GM19452 (cell line): Measurements from ENCODE around the gene WDR26.

Experiments used
- ATAC-seq: cut with Tn5 transposase; IDR thresholded peaks from one replicate; pipeline ENCODE4 v1.9.1; 2021; ENCODE audit not compliant: unreplicated experiment

Gene WDR26

DNA sequence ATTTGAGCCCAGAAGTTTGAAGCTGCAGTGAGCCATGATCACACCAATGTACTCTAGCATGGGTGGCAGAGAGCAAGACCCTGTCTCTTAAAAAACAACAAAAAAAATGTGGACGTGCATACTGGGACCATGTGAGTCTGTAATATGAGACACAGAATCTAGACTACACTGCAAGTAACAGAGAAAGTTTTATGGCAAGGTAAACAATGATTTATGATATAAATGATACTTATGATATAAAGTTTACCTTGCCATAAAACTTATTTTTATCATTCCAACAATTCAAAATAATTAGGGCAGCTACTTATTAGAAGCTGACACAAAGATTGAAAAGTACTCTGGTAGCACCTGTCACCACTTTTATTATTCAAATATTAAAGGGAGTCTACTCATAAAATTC, 34.7 kb downstream of the WDR26 start:
- no peak for ATAC-seq

DNA sequence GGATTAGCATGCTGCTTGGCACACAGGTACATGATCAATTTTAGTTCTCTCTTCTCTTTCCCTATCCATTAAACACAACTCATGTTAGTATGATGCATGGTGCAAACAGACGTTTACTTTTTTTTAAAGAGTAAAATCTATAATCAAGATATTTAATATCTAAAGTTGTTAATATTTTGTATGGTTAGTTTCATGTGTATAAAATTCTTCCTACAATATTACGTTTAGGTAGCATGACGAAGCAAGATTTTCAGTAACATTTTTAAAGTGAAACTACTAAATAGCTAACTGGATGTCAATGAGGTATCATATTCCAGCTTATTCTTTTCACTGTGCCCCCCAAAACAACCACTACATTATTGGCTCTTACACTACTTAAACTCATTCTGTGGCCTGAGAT, 41.3 kb downstream of the WDR26 start:
- no peak for ATAC-seq

DNA sequence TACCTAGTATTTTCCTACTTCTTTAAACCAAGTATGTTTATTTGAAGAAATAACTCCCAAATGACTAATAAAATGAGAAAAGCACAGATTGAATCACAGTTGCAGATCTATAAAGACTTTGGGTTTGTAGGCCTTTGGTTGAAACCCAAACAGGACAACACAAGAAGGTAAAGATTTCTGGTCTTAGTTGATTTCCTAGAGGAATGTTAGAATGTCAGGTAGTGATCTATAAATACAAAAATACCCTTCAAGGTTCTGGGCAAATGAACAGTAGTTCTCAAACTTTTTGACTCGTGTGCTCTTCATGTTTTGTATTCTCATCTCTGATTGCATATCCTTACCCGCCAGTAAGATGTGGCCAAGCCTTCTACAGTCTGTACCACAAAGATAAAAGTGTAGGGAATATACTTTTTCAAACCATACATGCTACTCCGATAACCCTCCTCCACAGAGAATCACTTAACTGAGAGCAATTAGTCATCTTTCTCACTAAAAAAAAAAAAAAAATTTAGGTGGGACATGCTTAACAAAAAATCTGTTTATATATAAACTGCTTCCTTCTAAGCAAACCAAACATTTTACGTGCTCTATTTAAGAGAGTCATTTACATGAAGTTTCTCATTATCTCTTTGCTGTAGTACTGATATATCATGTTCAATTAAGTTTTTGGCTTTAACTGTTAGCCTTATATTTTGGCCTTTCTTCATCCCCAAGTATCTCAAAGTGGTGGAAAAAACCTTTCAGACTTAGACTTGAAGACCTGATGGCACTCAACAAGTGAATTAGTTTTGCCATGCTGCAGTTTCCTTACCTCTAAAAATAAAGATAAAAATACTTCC, 42.0 kb downstream of the WDR26 start:
- no peak for ATAC-seq

DNA sequence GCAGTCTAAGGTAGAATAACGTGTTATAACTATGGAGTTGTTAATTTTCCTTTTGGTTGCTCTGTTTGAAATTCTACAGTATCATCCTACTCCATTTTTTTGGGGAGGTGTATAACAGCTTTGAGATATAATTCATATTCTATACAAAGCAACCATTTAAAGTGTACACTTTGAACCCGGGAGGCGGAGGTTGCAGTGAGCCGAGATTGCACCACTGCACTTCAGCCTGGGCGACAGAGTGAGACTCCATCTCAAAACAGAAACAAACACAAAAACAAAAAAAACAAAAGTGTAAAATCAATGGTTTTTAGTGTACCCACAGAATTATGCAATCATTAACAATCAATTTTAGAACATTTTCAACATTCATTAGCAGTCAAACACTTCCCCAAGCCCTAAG, 44.1 kb downstream of the WDR26 start:
- ATAC-seq = no peak

DNA sequence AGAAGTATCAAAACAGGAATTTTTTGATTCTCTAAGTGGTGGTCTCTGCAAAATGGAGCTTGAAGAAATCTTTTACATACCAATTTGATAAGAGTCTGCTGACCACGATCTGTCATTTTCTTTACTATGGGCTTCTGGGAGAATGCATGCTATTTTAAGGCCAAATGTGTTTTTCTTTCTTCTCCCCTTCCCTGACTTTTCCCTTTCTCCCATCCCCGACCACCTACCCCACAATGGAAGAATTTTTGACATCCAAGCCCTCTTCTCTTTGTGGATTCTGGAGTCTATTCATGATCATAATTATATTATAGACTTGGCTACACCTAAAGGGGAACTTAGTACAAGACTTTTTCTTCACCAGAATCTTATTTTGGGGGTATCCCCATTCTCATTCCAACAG, 46.7 kb downstream of the WDR26 start:
- no peak for ATAC-seq

DNA sequence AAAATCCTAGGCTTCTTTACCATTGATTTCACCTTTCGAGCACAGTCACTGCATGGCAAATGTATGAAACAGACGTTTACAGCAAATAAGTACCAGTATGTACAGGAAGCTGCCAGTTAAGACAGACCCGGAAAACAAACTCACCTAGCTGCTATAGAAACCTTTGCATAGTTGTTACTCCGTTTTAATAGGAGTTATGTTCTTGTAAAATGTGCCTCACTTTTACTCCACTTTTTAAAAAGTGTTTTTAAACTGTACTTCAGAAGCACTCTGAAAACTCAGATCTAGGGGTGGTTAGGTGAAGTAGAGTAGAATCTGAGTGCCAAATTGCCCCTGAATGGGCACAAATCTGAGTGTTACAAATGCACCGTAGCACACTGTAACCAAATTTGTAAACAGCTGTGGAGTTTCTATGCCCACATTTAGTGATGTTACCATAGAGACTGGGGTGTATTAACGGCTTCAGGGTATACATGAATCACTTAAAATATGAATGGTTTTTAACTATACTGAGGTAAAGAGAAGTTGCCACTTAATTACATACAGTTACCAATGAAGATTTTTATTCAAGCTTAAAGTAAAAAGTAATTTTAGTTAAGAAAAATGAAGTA, 47.2 kb downstream of the WDR26 start:
- no peak for ATAC-seq

DNA sequence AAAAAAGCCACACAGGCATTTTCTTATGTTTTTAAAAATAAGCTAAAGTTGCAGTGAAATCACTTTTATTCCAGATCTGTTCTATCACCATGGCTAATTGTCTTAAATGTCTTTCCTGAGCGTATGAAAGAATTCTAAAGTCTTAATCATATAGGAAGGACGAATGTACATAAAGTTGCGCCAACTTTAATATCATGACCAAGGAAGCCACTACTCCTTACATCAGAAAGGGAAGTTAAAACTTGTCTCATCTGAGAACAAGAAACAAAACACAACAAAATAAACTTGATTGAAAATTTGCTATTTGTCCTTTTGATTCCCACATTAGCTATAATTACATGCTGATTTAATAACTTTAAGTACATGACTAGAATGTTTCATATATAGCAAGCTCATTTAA, 51.4 kb downstream of the WDR26 start:
- no peak for ATAC-seq

DNA sequence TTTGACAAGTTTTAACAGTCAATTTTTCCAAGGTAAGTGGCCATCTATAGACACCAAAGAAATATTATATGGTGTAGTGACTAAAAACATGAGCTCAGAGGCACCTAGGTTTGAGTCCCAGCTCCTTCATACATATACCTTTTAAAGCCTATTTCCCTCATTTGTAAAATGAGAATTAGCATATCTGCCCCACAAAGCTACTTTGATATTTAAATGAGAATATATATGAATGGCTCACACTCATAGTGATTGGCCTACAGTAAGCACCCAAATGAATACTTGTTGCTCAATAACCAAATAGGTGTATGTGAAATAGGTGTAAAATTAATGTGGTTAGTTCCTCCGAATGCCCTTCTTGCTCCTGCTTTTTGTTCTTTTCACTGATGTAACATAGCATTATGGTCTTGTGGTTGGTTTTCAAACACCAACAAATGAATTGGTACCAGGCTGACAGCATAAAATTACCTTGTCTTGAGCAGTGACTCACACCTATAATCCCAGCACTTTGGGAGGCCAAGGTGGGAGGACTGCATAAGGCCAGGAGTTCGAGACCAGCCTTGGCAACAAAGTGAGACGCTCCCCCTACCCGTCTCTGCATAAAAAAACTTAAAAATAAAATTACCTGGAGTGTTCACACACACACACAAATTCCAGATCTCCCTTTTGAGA, 52.6 kb downstream of the WDR26 start:
- ATAC-seq = no peak

DNA sequence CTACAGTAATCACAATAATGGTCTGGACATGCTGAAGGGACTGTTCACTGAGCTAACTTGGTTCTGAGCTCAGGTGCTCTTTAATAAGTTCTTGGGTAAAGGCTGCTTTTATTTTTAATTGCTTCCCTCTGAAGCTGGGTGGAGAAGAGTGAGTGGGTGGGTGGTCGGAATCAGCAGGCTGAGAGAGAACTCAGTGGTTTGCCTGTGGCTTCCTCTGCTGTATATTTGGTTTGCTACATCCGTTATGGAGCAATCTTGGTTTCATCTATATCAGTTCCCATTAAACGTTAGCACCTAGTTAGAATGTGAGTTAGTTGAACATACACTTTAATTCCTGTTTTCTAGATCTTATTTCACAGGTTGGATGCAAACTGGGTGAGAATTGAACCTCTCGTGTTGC, 54.6 kb downstream of the WDR26 start:
- peak; percentile 67 for ATAC-seq

DNA sequence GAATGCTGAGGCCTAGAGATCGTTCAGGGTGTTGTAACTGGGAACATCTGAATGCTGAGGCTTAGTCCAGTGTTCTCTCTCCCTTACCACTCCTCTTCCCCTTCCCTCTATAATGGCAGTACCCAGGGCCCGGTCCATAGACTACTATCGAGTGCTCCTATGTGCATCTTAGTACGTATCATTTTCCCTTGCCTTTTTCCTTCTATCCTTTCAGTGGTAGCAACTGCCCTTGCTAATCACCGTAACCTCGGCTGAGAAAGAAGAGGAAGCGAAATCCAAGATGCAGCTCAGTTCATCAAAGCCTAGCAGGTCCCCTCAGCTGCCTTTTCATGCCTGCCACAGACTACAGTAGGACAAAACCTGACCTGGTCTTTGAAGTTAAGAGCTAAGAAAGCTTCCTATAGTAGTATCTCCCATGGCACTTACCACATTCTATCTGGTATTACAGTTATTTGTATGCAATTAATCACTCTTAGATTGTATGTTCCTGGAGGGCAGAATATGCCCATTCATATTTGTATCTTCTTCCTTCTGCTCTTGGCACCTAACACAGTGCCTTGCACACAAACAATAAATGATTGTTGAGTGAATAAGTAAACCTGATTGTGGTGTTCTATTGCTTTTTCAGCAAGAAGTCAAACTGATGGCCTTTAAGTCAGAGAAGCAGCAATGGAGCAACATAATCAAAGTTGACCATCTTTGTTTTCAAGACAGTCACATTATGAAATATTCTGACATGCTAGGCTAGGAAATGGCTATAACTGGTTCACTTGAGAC, 55.6 kb downstream of the WDR26 start:
- ATAC-seq = no peak

DNA sequence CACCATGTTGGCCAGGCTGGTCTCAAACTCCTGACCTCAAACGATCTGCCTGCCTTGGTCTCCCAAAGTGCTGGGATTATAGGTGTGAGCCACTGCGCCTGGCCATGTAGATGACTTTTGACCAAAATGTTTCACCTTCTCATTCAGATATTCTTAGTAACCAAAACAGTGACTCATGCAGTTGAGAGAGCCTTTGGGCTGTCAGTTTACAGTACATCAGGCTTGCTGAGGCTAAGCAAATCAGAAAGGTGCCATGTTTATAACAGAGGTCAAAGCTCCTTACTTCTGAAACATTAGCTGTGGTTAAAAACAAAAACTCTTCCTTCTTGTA, 57.0 kb downstream of the WDR26 start:
- ATAC-seq = peak; percentile 65

DNA sequence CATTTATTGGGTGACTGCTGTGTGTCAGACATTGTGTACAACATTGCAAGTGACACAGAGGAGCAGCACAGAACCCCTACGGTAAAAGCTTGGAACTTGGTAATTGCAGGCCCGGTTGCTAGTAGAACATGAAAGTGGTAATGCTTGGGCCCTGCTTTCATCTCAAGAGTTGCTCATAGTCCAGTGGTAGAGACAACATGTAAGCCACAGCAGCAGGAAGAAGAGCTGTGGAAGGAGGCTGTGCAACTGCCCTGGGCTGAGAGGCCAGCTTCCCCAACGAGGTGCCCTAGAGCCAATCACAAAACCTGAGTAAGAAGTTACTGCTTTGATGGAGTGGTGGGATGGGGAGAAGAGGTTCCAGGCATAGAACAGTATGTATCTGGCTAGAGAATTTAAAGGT, 59.5 kb downstream of the WDR26 start:
- ATAC-seq = no peak

DNA sequence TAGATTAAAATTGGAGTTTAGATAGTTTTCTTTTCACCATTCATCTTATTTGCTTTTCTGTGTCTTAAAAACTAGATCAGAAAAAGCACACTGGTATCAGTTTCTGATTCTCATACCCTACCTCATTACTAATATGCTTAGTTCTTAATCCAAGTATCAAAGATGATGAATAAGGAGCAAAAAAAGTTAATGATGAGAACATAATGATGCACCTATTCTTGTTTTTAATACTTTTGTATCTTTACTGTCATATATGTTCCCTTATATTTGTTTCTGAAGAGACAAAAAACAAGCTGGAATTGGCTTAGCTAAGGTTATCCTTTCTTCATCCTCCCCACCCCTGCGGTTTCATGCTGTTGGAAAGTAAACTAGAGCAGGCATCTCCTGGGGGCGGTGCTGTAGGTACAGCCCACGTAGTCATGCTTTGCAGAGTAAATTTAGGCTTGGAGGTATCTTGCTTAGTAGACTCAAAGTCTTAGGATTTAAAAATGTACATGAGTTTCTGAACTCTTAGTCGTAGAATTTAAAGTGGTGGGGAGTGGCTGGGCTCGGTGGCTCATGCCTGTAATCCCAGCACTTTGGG, 61.5 kb downstream of the WDR26 start:
- no peak for ATAC-seq

DNA sequence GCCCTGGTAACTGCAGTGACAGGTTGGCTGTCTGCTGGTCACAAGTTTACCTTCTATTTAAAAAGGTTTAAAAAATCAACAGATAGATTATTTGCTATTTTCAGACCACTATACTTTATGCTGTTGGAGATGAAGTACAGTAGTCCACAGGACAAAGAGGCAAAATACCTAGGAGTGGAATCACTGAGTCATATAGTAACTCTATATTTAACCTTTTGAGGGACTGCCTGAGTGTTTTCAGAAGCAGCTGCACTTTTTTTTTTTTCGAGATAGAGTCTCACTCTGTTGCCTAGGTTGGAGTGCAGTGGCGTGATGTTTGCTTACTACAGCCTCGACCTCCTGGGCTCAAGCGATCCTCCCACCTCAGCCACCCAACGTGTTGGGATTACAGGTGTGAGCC, 66.2 kb downstream of the WDR26 start:
- peak; percentile 65 for ATAC-seq

DNA sequence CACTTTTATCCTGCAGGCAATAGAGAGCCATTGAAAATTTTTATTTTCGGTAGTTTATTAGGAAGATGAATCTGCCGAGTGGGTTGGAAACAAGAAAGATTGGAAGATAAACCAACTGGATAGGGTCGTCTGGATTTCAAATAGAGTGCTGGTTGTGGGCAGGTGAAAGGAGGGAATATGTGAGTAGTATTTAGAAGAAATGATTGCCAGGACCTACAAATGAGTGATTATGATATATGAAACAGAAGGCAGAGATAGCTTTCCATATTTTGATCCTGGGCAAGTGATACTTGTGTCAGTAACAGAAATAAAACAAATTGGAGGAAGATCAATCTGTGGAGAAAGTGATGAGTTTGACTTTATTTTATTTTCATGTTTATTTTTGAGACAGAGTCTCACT, 75.4 kb downstream of the WDR26 start:
- ATAC-seq = no peak

DNA sequence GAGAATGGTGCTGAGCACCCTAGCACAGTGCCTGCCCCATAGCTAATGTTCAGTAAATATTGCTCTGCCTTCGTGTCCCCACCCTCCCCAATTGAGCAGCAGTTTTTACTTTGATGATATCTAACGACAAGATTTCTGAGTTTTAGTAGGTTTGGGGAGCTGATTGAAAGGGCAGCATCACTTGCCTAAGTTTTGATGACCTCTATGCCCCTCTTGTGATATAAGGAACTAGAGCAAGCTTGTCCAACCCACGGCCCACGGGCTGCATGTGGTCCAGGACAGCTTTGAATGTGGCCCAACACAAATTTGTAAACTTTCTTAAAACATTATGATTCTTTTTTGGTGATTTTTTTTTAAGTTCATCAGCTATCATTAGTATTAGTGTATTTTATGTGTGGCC, 76.4 kb downstream of the WDR26 start:
- ATAC-seq = no peak

DNA sequence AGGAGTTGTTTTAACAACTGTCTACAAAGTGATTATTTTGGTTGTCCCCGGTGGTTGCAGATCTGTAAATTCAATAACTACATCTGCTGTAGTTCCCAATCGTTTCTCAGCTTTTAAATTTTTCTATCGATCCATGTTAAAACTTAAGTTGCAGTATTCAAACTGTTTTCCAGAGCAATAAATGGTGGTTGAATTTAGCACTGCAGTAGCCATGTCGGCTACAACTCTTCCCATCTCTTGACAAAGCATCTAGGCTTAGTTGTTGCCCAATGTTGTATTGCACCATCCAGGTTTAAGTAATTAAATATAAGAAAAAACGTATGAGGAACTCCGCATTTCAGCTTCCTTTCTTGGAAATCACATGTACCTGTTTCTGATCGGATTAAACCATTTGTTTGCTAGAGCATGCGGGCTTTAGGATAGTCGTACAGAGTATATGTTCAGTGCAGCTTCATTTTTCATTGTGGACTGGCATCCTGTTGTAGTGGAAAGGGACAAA, 76.9 kb downstream of the WDR26 start:
- ATAC-seq = no peak

DNA sequence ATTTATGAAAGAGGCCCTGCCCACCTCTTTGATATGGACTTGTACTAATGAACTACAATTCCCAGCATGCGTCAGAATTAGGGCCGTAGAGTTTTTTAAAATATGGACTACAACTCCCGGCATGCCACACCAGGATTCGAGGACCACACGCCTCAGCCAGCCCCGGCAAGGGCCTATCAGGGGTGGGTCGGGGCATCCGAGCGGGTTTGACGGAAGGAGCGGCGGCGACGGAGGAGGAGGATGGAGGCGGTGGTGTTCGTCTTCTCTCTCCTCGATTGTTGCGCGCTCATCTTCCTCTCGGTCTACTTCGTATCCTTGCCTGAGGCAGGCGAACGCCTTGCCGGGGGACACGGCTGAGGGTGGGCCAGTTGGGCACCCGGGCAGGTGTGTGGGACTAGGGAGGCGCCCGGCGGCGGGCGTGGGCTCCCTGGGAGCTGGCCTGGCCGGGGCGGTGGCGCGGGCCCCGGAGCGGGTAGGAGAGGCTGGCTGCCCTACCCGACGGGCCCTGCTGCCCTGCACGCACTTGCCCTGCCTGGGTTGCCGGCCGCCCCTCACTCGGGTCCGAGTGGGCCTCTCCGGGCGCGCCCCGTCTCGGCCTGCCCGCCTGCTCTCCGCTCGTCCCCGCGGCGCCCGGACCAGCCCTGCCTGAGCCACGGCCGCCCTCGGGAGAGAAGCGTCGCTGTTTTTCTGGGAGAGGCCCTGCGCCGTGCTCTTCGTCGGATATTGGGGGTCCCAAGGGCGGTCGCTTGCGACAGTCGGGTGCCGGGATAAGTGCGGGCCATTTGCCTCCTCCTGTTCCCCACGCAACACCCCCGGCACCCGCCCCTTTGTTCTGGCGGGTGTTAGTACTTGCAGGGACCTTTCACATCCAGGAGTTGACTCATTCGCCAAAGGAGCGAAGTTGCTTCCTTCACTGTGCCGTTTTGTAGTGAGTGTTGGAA, 77.6 kb downstream of the WDR26 start, which contains the start of gene CNIH4:
TSS of gene CNIH4 (plus strand) at position 195 of the 941 bp plus-strand sequence. CDS start at position 241, 46 bp downstream.
- ATAC-seq = peak; percentile 98

DNA sequence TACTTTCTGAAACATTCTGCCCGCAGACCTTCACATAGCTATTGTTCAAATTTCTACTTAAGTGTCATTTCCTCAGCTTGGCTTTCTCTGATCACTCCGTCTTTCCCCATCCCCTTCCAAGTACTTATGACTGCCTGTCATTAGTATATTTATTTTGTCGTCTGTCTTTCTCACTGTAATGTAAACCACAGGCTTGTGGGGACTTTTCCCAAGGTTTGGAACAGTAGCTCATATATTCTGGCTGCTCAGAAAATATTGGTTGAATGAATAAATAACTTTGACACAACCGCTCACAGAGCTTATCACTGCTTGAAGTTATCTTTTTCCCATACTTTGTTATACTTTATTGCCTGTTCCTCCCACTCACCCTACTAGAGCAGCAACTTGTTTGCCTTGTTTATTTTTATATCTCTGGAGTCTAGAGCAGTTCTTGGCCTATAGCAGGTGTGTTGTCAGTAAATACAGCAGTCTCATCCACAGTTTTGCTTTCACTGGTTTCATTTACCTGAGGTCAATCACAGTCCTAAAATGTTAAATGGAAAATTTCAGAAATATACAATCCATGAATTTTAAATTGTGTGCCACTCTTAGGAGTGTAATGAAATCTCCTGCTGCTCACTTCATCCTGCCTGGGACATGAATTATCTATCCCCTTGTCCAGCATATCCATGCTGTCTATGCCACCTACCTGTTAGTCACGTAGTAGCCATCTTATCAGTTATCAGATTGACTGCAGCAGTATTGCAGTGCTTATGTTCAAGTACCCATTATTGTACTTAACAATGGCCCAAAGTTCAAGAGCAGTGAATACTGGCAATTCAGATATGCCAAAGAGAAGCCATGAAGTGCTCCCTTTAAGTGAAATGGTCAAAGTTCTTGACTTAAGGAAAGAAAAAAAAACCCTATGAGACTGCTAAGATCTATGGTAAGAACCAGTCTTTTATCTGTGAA, 80.3 kb downstream of the WDR26 start:
- no peak for ATAC-seq
